GM12873 (cell line): ENCODE data around the gene STK32C.

Experiments
- TF ChIP-seq, protein P1 (sequence below): IDR thresholded peaks from 2 replicates; pipeline ENCODE4 v1.5.1; 2012; ENCODE audit warnings: low read depth, mild to moderate bottlenecking, moderate library complexity, low read length, control low read depth; ENCODE audit not compliant: insufficient read depth; ENCODE audit errors: missing control alignments

STK32C gene

DNA sequence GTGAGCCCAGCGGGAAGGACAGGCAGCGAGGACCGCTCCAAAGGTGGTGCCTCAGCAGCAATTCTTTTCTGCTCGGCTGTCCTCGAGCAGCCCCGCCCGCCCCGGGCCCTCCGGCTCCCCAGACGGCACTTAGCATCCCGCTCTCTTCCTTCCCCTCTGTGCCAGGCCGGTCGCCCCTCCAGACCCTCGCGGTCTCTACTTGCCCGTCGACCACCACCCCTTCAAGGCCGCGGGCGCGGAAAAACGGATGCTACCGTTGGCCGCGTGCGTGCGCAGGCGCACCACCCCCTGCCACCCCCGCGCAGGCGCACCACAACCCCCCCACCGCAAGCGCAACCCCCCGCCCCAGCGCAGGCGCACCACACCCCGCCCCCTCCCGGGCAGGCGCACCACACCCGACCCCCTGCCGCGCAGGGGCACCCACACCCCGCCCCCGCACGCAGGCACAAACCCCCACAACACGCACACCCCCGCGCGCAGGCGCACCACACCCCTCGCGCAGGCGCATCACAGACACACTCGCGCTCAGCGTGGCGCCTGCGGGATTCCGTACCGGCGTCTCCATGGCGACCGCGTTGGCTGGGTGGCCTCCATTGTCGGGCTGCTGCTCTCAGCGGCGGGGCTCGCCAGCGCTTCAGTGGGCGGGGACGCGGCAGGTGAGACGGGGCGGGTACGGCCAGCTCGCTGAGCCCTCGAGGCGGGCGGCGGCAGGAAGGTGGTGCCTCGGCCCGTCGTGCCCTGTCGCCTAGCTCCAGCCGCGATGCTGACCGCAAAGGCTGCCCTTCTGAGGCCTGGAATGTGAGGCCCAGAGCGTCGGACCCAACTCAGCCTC, 24.1 kb upstream of the STK32C start, which contains the start of gene LRRC27:
Gene LRRC27 (plus strand): TSS at position 593 of the 832 bp plus-strand sequence. CDS start 1,332 bp downstream, outside the sequence.
- TF ChIP-seq, protein P1, sequence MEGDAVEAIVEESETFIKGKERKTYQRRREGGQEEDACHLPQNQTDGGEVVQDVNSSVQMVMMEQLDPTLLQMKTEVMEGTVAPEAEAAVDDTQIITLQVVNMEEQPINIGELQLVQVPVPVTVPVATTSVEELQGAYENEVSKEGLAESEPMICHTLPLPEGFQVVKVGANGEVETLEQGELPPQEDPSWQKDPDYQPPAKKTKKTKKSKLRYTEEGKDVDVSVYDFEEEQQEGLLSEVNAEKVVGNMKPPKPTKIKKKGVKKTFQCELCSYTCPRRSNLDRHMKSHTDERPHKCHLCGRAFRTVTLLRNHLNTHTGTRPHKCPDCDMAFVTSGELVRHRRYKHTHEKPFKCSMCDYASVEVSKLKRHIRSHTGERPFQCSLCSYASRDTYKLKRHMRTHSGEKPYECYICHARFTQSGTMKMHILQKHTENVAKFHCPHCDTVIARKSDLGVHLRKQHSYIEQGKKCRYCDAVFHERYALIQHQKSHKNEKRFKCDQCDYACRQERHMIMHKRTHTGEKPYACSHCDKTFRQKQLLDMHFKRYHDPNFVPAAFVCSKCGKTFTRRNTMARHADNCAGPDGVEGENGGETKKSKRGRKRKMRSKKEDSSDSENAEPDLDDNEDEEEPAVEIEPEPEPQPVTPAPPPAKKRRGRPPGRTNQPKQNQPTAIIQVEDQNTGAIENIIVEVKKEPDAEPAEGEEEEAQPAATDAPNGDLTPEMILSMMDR: no peak

DNA sequence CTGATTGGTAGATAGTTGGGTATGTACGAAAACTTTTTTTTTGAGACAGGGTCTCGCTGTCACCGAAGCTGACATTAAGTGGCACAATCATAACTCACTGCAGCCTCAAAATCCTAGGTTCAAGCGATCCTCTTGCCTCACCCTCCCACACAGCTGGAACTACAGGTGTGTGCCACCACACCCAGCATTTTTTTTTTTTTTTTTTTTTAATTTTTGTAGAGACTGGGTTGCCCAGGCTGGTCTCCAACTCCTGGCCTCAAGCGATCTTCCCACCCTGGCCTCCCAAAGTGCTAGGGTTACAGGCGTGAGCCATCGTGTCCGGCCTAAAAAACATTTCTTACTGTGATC, 22.7 kb upstream of the STK32C start:
- TF ChIP-seq, protein P1: no peak

DNA sequence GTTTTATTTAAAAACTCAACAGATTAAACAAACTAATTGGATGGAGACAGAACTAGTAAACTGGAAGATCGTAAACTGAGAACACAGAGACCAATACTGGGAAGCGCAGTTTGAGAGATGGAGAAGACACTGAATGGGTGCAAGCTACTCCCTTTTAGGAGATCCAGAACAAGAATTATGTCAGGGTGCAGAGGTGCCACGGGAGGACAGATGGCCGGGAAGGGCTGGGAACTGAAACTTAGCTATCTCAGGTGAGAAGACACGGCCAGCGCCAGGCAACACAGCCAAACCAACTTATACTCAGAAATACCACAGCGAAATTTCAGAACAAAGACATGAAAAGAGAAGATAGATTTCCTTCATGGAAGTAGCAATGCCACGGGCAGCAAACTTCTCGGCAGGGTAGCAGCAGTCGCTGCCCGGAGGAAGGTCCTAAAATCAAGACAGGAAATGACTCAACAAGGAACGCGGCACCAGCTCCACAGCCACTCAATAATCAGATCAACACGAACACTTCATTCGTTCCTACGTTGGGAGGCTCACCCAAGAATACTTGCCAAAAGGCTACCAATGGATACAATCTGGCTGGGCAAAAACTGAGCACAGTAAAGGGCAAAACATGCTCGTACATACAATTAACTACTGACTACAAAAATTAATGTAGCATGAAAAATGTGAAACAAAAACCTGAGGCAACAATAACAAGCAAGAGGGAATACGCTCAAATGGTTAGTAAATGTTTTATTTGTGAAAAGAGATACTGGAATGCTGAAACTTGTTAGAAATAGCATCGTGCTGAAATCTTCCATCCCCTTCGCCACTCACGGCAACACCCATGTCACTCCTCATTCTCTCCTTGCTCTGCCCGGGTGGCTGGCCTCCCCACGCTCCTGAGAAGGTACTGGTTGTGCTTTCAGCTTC, 22.1 kb upstream of the STK32C start:
- TF ChIP-seq, protein P1: no peak

DNA sequence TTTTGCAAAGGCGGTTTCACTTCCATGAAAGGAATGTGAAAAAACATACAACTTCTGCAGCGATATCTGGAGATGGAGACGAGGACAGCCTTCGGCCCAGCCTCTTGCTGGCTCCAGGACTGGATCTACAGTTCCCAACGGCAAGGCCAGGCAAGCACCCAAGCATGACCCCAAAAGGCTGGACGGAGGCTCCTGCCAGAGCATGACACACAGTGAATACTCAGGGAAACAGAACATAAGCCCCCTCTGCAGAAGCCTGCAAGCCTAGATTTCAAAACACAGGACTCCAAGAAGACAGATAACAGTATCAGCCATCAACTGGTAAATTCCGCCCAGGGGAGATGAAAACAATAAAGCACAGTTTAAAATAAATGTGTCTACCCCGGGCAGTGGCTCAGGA, 21.0 kb upstream of the STK32C start:
- TF ChIP-seq, protein P1: no peak

DNA sequence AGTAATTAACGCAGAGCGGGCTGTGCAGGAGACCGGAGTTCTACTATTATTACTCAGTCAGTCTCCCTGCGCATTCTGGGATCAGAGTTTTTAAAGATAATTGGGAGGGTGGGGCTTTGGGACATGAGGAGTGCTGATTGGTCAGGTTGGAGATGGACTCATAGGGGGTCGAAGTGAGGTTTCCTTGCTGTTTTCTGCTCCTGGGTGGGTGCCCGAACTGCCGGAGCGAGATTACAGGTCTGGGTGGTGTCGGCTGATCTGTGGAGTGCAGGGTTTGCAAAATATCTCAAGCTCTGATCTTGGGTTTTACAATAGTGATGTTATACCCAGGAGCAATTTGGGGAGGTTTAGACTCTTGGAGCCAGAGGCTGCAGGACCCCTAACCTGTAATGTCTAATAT, 20.4 kb upstream of the STK32C start:
- TF ChIP-seq, protein P1: no peak

DNA sequence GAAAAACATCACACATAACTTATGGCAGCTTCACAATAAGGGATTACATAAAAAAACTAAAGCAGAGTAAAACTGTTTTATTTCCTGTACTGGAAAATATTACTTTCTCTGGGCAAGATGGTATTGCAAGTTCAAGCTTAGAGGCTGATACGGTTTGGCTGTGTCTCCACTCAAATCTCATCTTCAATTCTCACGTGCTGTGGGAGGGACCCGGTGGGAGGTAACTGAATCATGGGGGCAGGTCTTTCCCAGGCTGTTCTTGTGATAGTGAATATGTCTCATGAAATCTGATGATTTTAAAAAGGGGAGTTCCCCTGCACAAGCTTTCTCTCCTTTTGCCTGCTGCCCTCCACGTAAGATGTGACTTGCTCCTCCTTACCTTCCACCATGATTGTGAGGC, 19.2 kb upstream of the STK32C start:
- TF ChIP-seq, protein P1: no peak

DNA sequence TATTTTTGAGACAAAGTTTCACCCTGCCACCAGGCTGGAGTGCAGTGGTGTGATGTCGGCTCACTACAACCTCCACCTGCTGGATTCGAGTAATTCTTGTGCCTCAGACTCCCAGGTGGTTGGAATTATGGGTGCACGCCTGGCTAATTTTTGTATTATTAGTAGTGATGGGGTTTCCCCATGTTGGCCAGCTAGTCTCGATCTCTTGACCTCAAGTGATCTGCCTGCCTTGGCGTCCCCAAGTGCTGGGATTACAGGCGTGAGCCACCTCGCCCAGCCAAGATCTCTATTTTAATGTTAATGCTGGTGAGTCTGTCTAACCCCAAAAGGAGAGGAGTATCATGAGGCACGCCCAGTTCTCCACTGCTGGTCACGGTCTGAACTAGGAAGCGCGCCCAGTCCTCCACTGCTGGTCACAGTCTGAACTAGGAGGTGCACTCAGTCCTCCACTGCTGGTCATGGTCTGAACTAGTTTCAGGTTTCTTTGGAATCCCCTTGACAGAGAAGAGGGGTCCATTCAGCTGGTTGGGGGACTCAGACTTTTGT, 18.7 kb upstream of the STK32C start:
- TF ChIP-seq, protein P1: no peak
